GM12872 (cell line): Measurements from ENCODE around the gene TMEM91.

Experiments
- CTCF ChIP-seq: IDR thresholded peaks from 3 replicates; pipeline ENCODE4 v1.5.1; 2011; ENCODE audit warnings: low read depth, mild to moderate bottlenecking, low read length, moderate library complexity; ENCODE audit not compliant: insufficient read depth

The TMEM91 gene

DNA sequence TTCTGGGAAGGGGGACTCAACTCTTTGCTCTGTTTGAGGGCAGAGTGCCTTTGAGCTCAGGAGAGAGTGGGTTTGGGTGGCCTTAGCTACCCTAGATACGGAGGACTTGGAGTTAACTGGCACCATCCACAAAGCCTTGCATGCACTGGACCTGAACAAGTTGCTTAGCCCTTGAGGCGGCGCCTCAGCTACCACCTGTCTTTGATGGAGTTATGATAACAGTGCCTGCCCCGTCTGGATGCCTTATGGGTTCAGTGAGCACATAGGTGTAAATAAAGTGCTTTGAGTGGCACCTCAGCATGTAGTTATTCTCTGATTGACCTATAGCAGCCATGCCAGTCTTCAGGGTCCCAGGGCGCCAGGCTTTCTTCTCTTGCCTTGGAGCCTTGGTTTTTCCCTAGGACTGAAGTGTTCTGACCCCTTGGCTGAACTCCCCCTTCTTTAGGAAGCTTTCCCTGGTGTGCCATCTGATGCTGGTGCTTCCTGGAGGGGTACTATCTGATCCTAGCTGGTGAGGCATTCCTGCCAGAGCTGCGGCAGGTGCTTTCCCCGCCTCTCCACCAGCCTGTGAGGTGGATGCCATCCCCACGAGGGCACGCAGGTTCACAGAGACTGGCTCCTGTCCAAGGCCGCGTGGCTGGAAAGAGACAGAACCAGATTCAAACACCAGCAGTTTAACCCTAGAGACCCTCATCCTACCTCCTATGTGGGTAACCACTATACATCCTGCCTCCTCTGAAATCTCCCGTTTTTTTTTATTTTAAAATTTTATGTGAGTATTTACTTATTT lies 27.0 kb downstream of the TMEM91 start:
- TF ChIP-seq CTCF = no peak

DNA sequence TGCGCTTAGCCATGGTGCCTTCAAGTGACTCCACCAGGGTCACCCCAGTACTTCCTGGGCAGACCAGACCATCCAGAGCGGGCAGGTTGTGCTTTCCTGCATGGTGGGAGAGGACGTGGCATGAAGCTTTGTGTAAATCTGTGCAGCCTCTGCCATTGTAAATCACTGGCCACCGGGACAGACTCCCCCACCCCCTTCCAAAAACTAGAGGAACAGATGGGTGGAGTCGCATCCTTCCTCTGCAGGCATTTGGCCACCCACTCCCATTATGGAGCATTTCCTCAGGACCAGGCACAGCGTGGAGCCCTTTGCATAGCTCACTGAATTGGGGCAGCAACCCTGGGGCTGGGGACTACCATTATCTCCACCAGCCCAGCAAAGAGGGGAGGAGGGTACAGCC lies 29.4 kb downstream of the TMEM91 start:
- no peak for TF ChIP-seq CTCF

DNA sequence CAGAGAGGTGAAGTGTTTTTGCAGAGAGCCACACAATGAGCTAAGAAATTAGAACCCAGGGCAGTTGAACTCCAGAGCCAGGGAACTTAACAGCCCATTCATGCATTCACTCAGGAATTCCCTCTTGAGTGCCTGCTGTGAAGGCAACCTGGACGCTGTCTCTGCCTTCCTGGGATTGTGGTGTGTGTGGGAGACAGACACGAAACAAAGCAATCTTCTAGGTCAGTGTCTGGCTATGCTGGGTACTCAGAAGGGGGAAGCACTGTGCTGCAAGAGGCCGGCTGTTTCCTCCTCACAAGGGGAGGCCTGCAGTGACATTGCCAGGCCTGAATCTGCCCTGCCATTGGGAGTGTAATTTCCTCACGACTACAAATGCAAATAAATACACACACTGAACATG lies 30.9 kb downstream of the TMEM91 start:
- no peak for TF ChIP-seq CTCF

DNA sequence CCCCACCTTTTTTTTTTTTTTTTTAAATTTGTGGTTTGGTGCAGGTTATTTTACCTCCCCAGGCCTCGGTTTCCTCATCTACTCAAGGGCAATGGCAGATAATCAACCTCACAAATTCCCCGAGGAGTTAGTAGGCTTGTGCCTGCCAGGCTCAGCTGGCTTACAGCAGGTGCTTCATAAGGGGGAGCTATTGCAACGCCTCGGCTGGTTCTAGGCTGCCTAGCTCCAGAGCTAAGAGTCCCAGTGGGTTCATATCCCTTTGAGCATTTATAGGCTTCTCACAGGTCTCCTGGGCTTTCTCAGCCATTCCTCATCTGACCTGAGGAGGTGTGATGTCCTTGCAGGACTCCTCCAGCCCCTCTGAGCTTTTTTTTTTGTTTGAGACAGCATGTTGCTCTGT lies 31.9 kb downstream of the TMEM91 start:
- TF ChIP-seq CTCF = no peak

DNA sequence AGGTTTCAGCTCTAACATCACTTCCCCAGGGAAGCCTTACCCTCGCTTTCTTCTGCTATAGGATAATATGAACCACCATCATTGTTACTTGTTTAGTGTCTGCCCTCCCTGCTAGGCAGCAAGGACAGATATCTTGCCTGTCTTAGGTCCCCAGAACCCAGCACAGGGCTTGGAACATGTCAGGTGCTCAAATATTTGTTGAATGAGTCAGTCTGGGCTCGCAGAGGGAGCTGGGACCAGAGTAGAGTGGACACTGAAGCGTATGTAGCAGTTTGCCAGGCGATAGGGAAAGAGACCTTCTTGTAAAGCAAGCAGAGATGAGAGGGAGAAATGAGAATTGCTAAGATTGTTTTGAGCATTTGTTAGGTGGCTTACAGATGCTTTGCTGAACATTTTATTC lies 33.0 kb downstream of the TMEM91 start:
- TF ChIP-seq CTCF = no peak

GRCh38 chr19:41410336-41411054 lies 34.2 kb downstream of the TMEM91 start:
- TF ChIP-seq CTCF = no peak

DNA sequence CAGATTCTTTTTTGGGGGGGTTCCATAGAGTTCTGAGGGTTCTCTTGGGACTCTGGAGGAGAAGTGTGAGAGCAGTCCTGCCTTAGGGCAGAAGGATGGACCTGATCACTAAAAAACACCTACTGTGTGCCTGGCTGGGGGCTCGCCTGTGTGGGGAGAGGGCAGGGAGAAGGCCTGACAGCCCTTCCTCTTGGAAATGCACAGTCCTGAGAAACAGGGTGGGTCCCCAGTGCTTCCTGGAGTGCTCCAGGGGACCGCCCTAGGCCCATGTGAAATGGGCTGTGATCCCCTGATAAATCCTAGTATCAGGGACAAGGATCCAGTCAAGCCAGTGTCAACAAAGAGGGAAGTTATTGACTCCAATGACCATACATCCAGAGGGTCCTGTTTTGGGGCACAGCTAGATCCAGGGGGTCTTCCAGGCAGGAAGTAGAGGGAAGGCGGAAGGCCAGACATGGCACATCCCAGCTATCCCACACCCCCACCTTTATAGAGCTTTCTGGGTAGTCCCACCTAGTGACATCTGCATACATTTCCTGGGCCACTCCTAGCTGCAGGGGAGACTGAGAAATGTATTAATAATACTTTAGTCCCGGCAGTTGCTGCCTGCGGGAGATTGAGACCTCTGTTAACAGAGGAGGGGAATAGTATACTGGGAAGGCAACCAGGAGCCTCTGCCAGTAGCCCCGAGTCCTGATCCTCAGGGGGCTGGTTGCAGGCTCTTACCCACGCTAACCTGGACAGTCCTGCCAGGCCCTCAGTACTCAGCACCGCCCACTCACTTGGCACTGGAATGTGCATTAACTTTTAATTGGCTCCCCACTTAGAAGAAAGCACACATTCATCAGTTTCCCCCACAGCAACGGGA lies 35.0 kb downstream of the TMEM91 start:
- no peak for TF ChIP-seq CTCF
